Activated CD8-positive, alpha-beta memory T cell treated with anti-CD3 and anti-CD28 coated beads, Interleukin-2, amount 50 U/mL, for 48 hours (primary cell): Measurements from ENCODE around the gene RIMBP2.

Source experiments
- DNase-seq: peaks from one replicate; pipeline ENCODE4 v3.0.0-alpha.2; 2020

RIMBP2 gene

GRCh38 chr12:130525384-130526172, 190.5 kb downstream of the RIMBP2 start:
- DNase-seq: no peak

- no peak for DNase-seq
Observed at GRCh38 chr12:130524759-130525158, 191.3 kb downstream of the RIMBP2 start.

GRCh38 chr12:130523863-130524614, 192.1 kb downstream of the RIMBP2 start:
- no peak for DNase-seq

GRCh38 chr12:130523208-130523607, 192.9 kb downstream of the RIMBP2 start:
- DNase-seq: no peak

GRCh38 chr12:130522244-130522834, 193.8 kb downstream of the RIMBP2 start:
- no peak for DNase-seq

GRCh38 chr12:130521375-130522124, 194.5 kb downstream of the RIMBP2 start:
- no peak for DNase-seq

- no peak for DNase-seq
Observed at GRCh38 chr12:130520784-130521183, 195.3 kb downstream of the RIMBP2 start.

- DNase-seq: no peak
Observed at GRCh38 chr12:130517588-130517987, 198.5 kb downstream of the RIMBP2 start.

GRCh38 chr12:130514149-130514551, 201.9 kb downstream of the RIMBP2 start:
- no peak for DNase-seq

- DNase-seq: no peak
Observed at GRCh38 chr12:130513556-130513955, 202.5 kb downstream of the RIMBP2 start.

GRCh38 chr12:130511285-130511684, 204.8 kb downstream of the RIMBP2 start:
- no peak for DNase-seq

GRCh38 chr12:130509454-130509853, 206.6 kb downstream of the RIMBP2 start:
- no peak for DNase-seq

GRCh38 chr12:130508847-130509246, 207.3 kb downstream of the RIMBP2 start:
- DNase-seq: no peak

- DNase-seq: no peak
Observed at GRCh38 chr12:130508318-130508717, 207.8 kb downstream of the RIMBP2 start.

GRCh38 chr12:130506844-130507243, 209.3 kb downstream of the RIMBP2 start:
- no peak for DNase-seq

- DNase-seq: no peak
Observed at GRCh38 chr12:130504840-130505175, 211.3 kb downstream of the RIMBP2 start.

- DNase-seq: no peak
Observed at GRCh38 chr12:130504110-130504839, 211.8 kb downstream of the RIMBP2 start.

- DNase-seq: no peak
Observed at GRCh38 chr12:130501821-130502220, 214.3 kb downstream of the RIMBP2 start.

- no peak for DNase-seq
Observed at GRCh38 chr12:130500835-130501330, 215.2 kb downstream of the RIMBP2 start.

- no peak for DNase-seq
Observed at GRCh38 chr12:130499474-130499873, 216.6 kb downstream of the RIMBP2 start.

GRCh38 chr12:130498589-130499385, 217.3 kb downstream of the RIMBP2 start:
- no peak for DNase-seq
